Psoas muscle (tissue), 8 donors: ENCODE results near the gene SLAMF1. TPM values are rescaled to one million over a fixed set of nuclear protein-coding genes. Genes with fewer than 3 reads are reported as not detected.

Source experiments
- ATAC-seq, 4 donors: fragments of 200-7000 bp; cut with Tn5 transposase; one replicate each; pipeline ENCODE4 v1.9.1; 2020; ENCODE audit warnings: moderate library complexity in 3 of 4, mild to moderate bottlenecking in 2 of 4
- DNase-seq, 2 donors: peaks; one replicate each; pipeline ENCODE4 v3.0.0-alpha.2; 2020
- H3K27ac ChIP-seq: fragments of 200-600 bp; one replicate; pipeline ENCODE4 v1.8.0; 2022
- H3K27me3 ChIP-seq, 3 donors: fragments of 200-600 bp in 1 of 3; one replicate each; pipeline versions ENCODE4 v1.6.1 to v1.8.0; 2013 to 2022; ENCODE audit warnings: low read length in 2 of 3, mild to moderate bottlenecking in 2 of 3, moderate library complexity in 1 of 3; ENCODE audit not compliant: insufficient read depth in 3 of 3
- H3K36me3 ChIP-seq, 2 donors: fragments of 200-600 bp in 1 of 2; one replicate each; pipeline versions ENCODE4 v1.6.1 to v1.8.0; 2013 to 2022; ENCODE audit warnings: low read depth in 1 of 2, mild to moderate bottlenecking in 1 of 2, moderate library complexity in 1 of 2; ENCODE audit not compliant: insufficient read depth in 1 of 2
- H3K4me1 ChIP-seq: fragments of 200-600 bp; one replicate; pipeline ENCODE4 v1.8.0; 2022
- H3K4me3 ChIP-seq: fragments of 200-600 bp; one replicate; pipeline ENCODE4 v1.8.0; 2022; ENCODE audit warnings: mild to moderate bottlenecking
- H3K9me3 ChIP-seq: fragments of 200-600 bp; one replicate; pipeline ENCODE4 v1.8.0; 2022
- WGBS, 3 donors: extraction: QIAGEN DNeasy Blood & Tissue Kit; methylation state at CpG; one replicate each; pipeline versions ENCODE4 v1.1.6 to v1.1.7; 2013; 5-methylcytosine and 5-hydroxymethylcytosine counted together
- intact Hi-C, 2 donors: fragments of 100-400 bp; cut with DNase I; formaldehyde crosslinking; loops; one replicate each; pipeline versions ENCODE4 v1.11.0 to v1.14.2; 2022
- polyA plus RNA-seq, 3 donors: library from polyadenylated mRNA; stranded (reverse); fragments of 200-250 nt; gene quantifications; one replicate each; pipeline ENCODE4 v1.2.3, GENCODE V29; 2013
- total RNA-seq, 4 donors: library from RNA; stranded (reverse); fragmentation: NEBNext Ultra II Directional in 2 of 4; extraction: Animal tissue kit (Norgen Biotek cat#: 25700) in 2 of 4; gene quantifications; one replicate each; pipeline versions ENCODE4 v1.2.1 to v1.2.4, GENCODE V29; 2021 to 2023
- TF ChIP-seq, protein P1 (sequence below): fragments of 200-600 bp; IDR thresholded peaks from one replicate; pipeline ENCODE4 v1.8.0; 2022; ENCODE audit warnings: antibody characterized with exemption
- donor health status: healthy with polysubstance abuse.
- donor health status: DM: no; HTN: no; CAD: no; lungs with moderate emphysema.
- donor health status: Bipolar disorder and iron deficiency.
- donor health status: healthy.
- donor health status: DM: yes; HTN: yes; CAD: no.
- donor health status: DM: no; HTN: no; CAD: no.
- donor health status: DM: no; HTN: no; CAD: no.
- donor health status: DM: yes; HTN: yes; CAD: no.

The SLAMF1 gene
- total and polyA plus RNA-seq, 7 donors: 0.03 to 0.30 (median 0.08) TPM

DNA sequence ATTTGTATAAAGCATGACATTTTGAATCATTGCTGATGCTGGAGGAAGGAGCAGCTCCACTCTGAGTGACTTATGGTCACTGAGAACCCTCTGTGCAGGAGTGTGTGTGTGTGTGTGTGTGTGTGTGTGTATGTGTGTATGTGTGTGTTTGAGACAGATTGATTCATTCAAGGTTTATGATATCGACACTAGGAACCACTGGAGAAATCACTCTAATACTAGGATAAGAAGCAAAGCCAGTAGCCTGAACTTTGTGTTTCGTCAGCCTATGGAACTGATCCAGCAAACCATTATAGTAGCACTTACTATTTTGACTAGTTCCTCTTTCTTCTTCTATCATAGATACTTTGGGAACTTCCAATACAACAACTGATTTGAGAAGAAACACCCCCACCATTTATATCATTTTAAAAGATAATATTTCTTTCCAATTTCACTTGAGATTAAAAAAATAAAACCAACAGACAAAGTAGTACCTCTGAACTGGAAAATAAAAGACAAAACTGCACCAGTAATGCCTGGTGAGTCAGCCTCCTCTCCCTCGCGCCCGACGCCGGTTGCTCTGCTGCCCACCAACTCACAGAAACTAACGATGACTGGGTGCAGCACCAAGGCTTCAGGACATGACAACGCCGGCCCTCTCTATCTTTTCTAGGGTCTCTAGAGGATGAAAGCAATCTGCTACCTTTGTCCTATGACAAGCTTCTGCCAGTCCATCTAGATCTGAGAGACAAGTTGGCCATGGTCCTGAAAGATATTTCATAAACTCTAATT lies 20.9 kb downstream of the SLAMF1 start:
- intact Hi-C loops: no loop called here
- TF ChIP-seq, protein P1, sequence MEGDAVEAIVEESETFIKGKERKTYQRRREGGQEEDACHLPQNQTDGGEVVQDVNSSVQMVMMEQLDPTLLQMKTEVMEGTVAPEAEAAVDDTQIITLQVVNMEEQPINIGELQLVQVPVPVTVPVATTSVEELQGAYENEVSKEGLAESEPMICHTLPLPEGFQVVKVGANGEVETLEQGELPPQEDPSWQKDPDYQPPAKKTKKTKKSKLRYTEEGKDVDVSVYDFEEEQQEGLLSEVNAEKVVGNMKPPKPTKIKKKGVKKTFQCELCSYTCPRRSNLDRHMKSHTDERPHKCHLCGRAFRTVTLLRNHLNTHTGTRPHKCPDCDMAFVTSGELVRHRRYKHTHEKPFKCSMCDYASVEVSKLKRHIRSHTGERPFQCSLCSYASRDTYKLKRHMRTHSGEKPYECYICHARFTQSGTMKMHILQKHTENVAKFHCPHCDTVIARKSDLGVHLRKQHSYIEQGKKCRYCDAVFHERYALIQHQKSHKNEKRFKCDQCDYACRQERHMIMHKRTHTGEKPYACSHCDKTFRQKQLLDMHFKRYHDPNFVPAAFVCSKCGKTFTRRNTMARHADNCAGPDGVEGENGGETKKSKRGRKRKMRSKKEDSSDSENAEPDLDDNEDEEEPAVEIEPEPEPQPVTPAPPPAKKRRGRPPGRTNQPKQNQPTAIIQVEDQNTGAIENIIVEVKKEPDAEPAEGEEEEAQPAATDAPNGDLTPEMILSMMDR: no peak
- H3K4me1 ChIP-seq: no peaks in the 10 kb centered on the region
- WGBS, 3 donors: 77 to 84% (median 83%) methylated on average over 10 of the region's 10 CpGs
- no peaks in the 10 kb centered on the region for H3K27me3 ChIP-seq
- ATAC-seq: no peak
- H3K4me3 ChIP-seq: no peak overlapping the region
- no peaks in the 10 kb centered on the region for H3K9me3 ChIP-seq
- DNase-seq: no peak
- H3K27ac ChIP-seq: no peak overlapping the region
- H3K36me3 ChIP-seq: no peaks in the 10 kb centered on the region

DNA sequence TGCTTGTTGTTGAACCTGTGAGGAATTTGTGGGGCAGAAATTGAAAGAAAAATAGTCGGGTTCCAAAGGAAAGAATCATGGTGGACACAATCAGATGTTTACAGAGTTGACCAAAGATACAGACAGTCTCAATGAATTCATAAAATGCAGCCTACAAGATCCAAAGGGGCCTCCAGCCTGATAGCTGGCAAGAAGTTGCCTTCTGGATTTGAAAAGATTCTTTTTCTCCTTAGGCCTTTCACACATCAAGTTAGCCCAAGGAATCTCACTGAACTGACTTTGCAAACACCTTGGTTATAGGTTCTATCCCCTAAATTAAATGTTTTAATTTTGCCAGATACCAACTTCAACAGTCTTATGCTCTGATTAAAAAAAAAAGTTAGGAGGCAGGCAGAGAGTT lies 21.5 kb downstream of the SLAMF1 start:
- Histone ChIP-seq H3K9me3 (no peaks in the 10 kb centered on the region), H3K4me3 (no peak overlapping the region), H3K27ac (no peak overlapping the region), H3K27me3 (no peaks in the 10 kb centered on the region), H3K36me3 (no peaks in the 10 kb centered on the region), H3K4me1 (no peaks in the 10 kb centered on the region)
- DNase-seq: no peak
- TF ChIP-seq, protein P1: no peak
- intact Hi-C loops: no loop called here
- no peak for ATAC-seq
- whole genome bisulfite sequencing, 3 donors: 54 to 62% (median 57%) methylated on average over 1 of the region's 1 CpG

DNA sequence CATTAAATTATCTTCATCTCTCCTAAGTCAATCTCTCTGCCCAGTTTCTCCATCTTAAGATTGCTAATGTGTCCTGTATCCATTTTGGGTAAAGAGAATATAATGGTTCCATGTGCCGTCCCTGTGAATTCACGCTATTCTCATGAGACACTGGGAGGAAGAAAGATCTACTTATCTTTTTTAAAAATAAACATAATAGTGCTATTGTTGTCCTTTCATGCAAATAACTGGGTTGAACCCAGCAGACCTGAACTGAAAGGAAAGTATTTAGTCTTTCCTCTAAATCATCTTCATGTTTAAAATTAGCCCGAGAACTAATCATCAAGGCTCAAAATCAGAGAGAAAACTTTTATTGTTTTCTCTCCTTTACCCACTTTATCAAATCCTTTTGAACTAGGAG lies 22.4 kb downstream of the SLAMF1 start:
- TF ChIP-seq, protein P1: no peak
- DNase-seq: no peak
- intact Hi-C loops: no loop called here
- no peaks in the 10 kb centered on the region for H3K36me3 ChIP-seq
- WGBS, 3 donors: 58 to 63% (median 60%) methylated on average over 3 of the region's 3 CpGs
- H3K4me1 ChIP-seq: no peaks in the 10 kb centered on the region
- H3K27me3 ChIP-seq: no peaks in the 10 kb centered on the region
- no peak overlapping the region for H3K4me3 ChIP-seq
- H3K9me3 ChIP-seq: no peaks in the 10 kb centered on the region
- no peak for ATAC-seq
- H3K27ac ChIP-seq: no peak overlapping the region

DNA sequence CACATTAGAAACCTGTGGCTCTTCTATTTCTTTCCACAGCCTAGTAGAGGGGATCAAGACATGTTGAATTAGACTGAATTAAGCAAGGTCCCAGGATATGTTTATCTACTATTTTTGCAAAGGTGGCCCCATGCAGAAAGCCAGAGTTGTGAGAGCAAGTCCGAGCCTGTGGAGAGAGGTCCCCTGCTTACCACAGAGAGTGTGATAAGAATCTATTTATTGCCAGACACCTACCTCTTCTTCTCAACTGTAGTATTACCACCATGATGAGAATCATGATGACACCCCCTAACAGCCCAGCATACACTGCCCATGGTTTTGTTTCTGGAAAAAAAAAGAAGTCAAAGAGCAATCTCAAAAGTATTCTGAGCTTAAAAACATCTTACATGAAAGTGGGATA lies 23.0 kb downstream of the SLAMF1 start:
- Histone ChIP-seq H3K27me3 (no peaks in the 10 kb centered on the region), H3K4me1 (no peaks in the 10 kb centered on the region), H3K4me3 (no peak overlapping the region), H3K9me3 (no peaks in the 10 kb centered on the region), H3K27ac (no peak overlapping the region), H3K36me3 (no peaks in the 10 kb centered on the region)
- TF ChIP-seq, protein P1: no peak
- intact Hi-C loops: no loop called here
- DNase-seq (no peak), ATAC-seq (no peak)
- WGBS, 3 donors: 71 to 87% (median 73%) methylated on average over 1 of the region's 1 CpG

DNA sequence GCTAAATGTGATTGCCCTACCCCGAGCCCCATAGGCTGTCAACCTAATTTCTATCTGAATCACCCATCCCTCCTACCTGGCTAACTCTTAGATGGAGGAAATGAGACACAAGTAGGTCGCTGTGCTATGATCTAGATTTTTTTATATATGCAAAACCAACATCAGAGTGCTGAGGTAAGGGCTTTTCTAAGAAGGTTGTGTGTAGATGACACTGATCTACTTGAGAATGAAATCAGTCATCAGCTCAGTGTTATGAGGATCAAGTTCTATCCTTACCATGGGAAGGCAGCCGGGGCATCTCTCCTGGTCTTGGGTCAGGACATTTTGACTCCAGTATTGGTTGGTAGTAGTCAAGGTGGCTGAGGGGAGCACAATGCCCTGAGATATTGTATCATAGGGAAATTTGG lies 23.6 kb downstream of the SLAMF1 start:
- 76 to 81% (median 78%) methylated on average over 3 of the region's 3 CpGs for WGBS, 3 donors
- Histone ChIP-seq H3K27ac (no peak overlapping the region), H3K27me3 (no peaks in the 10 kb centered on the region), H3K36me3 (no peaks in the 10 kb centered on the region), H3K4me1 (no peaks in the 10 kb centered on the region), H3K9me3 (no peaks in the 10 kb centered on the region), H3K4me3 (no peak overlapping the region)
- intact Hi-C loops: no loop called here
- no peak for ATAC-seq
- TF ChIP-seq, protein P1: no peak
- DNase-seq: no peak
